GM23338 (cell line): ENCODE results near the gene LDLRAD3. TPM values are rescaled to one million over a fixed set of nuclear protein-coding genes. Genes with fewer than 3 reads are reported as not detected.

ENCODE experiments used
- ATAC-seq: fragments of 200-7000 bp; cut with Tn5 transposase; 3 replicates; pipeline ENCODE4 v1.9.1; 2020
- DNase-seq: peaks from one replicate; pipeline ENCODE4 v3.0.0-alpha.2; 2015; ENCODE audit warnings: low spot score
- H2AFZ ChIP-seq: fragments of 200-600 bp; sonication (generic); 2 replicates; pipeline ENCODE4 v1.8.0; 2016; ENCODE audit warnings: antibody characterized with exemption, mild to moderate bottlenecking, moderate library complexity
- H3F3A ChIP-seq: fragments of 200-600 bp; sonication (generic); replicated peaks from 2 replicates; pipeline ENCODE4 v1.8.0; 2017; ENCODE audit warnings: antibody characterized with exemption, mixed run types, low read depth
- H3K27ac ChIP-seq: fragments of 200-600 bp; sonication (generic); 2 replicates; pipeline ENCODE4 v1.6.1; 2016; ENCODE audit warnings: low read depth
- H3K27me3 ChIP-seq: fragments of 200-600 bp; sonication (generic); 2 replicates; pipeline ENCODE4 v1.8.0; 2016; ENCODE audit warnings: mild to moderate bottlenecking, mixed run types, moderate library complexity; ENCODE audit not compliant: insufficient read depth
- H3K36me3 ChIP-seq: fragments of 200-600 bp; sonication (generic); 2 replicates; pipeline ENCODE4 v1.8.0; 2016; ENCODE audit warnings: mild to moderate bottlenecking; ENCODE audit not compliant: insufficient read depth
- H3K4me1 ChIP-seq: fragments of 200-600 bp; sonication (generic); 2 replicates; pipeline ENCODE4 v1.8.0; 2016; ENCODE audit warnings: mild to moderate bottlenecking, moderate library complexity; ENCODE audit not compliant: insufficient read depth
- H3K4me2 ChIP-seq: fragments of 200-600 bp; sonication (generic); 2 replicates; pipeline ENCODE4 v1.7.1; 2017; ENCODE audit warnings: mixed run types
- H3K4me3 ChIP-seq: fragments of 200-600 bp; sonication (generic); 2 replicates; pipeline ENCODE4 v1.6.1; 2016; ENCODE audit warnings: mixed run types
- H3K79me2 ChIP-seq: fragments of 200-600 bp; sonication (generic); replicated peaks from 2 replicates; pipeline ENCODE4 v1.8.0; 2017; ENCODE audit warnings: mild to moderate bottlenecking; ENCODE audit not compliant: insufficient read depth
- H3K9me2 ChIP-seq: fragments of 200-600 bp; sonication (generic); 2 replicates; pipeline ENCODE4 v1.8.0; 2017; ENCODE audit not compliant: insufficient read depth
- H4K20me1 ChIP-seq: fragments of 200-600 bp; sonication (generic); replicated peaks from 2 replicates; pipeline ENCODE4 v1.8.0; 2017; ENCODE audit warnings: mild to moderate bottlenecking; ENCODE audit not compliant: insufficient read depth
- H3K27ac Mint-ChIP-seq: 2 replicates; pipeline ENCODE4 v1.8.0; 2020; ENCODE audit warnings: inconsistent platforms, mild to moderate bottlenecking, moderate library complexity, mixed read lengths
- H3K27me3 Mint-ChIP-seq: 3 replicates; pipeline ENCODE4 v1.8.0; 2022; ENCODE audit warnings: low read depth, mild to moderate bottlenecking, moderate library complexity, mixed read lengths, inconsistent platforms; ENCODE audit not compliant: insufficient read depth, poor library complexity
- H3K36me3 Mint-ChIP-seq: 3 replicates; pipeline ENCODE4 v1.8.0; 2021; ENCODE audit warnings: low read depth, mild to moderate bottlenecking, inconsistent platforms, moderate library complexity, mixed read lengths
- H3K4me1 Mint-ChIP-seq: 3 replicates; pipeline ENCODE4 v1.8.0; 2020; ENCODE audit warnings: mild to moderate bottlenecking, inconsistent platforms, mixed read lengths
- H3K4me3 Mint-ChIP-seq: 3 replicates; pipeline ENCODE4 v1.8.0; 2021; ENCODE audit warnings: moderate library complexity, mild to moderate bottlenecking, inconsistent platforms, mixed read lengths
- H3K9me3 Mint-ChIP-seq: 3 replicates; pipeline ENCODE4 v1.8.0; 2020; ENCODE audit warnings: moderate library complexity, mild to moderate bottlenecking, inconsistent platforms, mixed read lengths
- CREB1 ChIP-seq: fragments of 250-450 bp; sonication (Bioruptor Pico); IDR thresholded peaks from 2 replicates; pipeline ENCODE4 v1.5.0; 2020; ENCODE audit warnings: low read depth, mild to moderate bottlenecking, moderate library complexity
- EZH2 ChIP-seq: fragments of 200-600 bp; sonication (generic); IDR thresholded peaks from one replicate; pipeline ENCODE4 v1.8.0; 2017; ENCODE audit warnings: antibody characterized with exemption, mild to moderate bottlenecking, low read depth; ENCODE audit not compliant: unreplicated experiment
- EZH2phosphoT487 ChIP-seq: fragments of 200-600 bp; sonication (generic); IDR thresholded peaks from one replicate; pipeline ENCODE4 v1.8.1; 2018; ENCODE audit warnings: antibody characterized with exemption; ENCODE audit not compliant: unreplicated experiment
- JUNB ChIP-seq: IDR thresholded peaks from one replicate; pipeline ENCODE4 v1.6.1; 2016; ENCODE audit warnings: antibody characterized with exemption; ENCODE audit not compliant: unreplicated experiment
- NANOG ChIP-seq: IDR thresholded peaks from 2 replicates; pipeline ENCODE4 v1.6.1; 2016; ENCODE audit warnings: antibody characterized with exemption, borderline replicate concordance
- POLR2AphosphoS5 ChIP-seq: IDR thresholded peaks from 2 replicates; pipeline ENCODE4 v1.6.1; 2016; ENCODE audit warnings: antibody characterized with exemption, low read depth
- STAT1 ChIP-seq: IDR thresholded peaks from one replicate; pipeline ENCODE4 v1.6.1; 2016; ENCODE audit warnings: antibody characterized with exemption; ENCODE audit not compliant: unreplicated experiment
- ZNF114 ChIP-seq: fragments of 250-450 bp; sonication (Bioruptor Pico); IDR thresholded peaks from 2 replicates; pipeline ENCODE4 v1.5.0; 2020; ENCODE audit warnings: mild to moderate bottlenecking, moderate library complexity
- ZNF331 ChIP-seq: fragments of 250-450 bp; sonication (Bioruptor Pico); IDR thresholded peaks from 2 replicates; pipeline ENCODE4 v1.5.0; 2020; ENCODE audit warnings: low read depth, mild to moderate bottlenecking, moderate library complexity
- polyA plus RNA-seq: library from polyadenylated mRNA; unstranded; fragments of >200 nt; fragmentation: Nextera tagmentation; extraction: Ambion mirVana; gene quantifications from 2 replicates; pipeline ENCODE4 v1.2.1, GENCODE V29; 2016
- total RNA-seq: library from RNA; depleted of rRNA; stranded (reverse); fragments of >200 nt; shearing (Covaris generic); gene quantifications from 2 replicates; pipeline ENCODE4 v1.2.3, GENCODE V29; 2014
- TF ChIP-seq, protein P1 (sequence below), 2 experiments: fragments of 200-600 bp in 1 of 2; sonication (generic) in 1 of 2; conservative IDR thresholded peaks; 2 replicates each; pipeline versions ENCODE4 v1.5.1 to v1.6.1; 2016 to 2017; ENCODE audit warnings: antibody characterized with exemption in 2 of 2, low read depth in 2 of 2, mild to moderate bottlenecking in 2 of 2, moderate library complexity in 1 of 2
- TF ChIP-seq, protein P2 (sequence below): fragments of 250-450 bp; sonication (Bioruptor Pico); IDR thresholded peaks from 2 replicates; pipeline ENCODE4 v1.5.0; 2020; ENCODE audit warnings: mild to moderate bottlenecking, moderate library complexity
- TF ChIP-seq, protein P3 (sequence below): IDR thresholded peaks from 2 replicates; pipeline ENCODE4 v1.6.1; 2016; ENCODE audit warnings: antibody characterized with exemption

LDLRAD3 gene
- total and polyA plus RNA-seq, 2 experiments from 2014 or later: 8.5 to 19.4 TPM

DNA sequence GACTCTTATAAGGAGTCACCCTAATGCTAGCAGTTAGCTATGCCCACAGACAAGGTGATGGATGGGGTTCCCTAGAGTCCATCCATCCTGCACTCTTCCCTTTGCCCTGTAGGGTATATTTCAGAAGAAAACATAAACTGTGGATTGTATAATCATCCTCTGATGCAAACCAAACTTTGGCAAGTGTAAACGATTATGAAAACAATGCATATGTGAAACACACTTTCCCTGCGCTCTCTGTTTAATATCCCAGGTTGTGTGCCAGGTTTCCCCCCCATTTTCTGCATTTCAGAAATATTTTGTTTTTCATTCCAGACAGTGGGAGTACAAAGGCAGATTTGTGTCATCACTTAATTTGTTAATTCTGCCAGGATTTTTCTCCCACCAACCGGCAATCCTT, 110.0 kb downstream of the LDLRAD3 start:
- Mint-ChIP-seq H3K27me3 (peaks cover 2% of the 10 kb centered on the region), H3K9me3 (peaks cover 4% of the 10 kb centered on the region; the same call in 2 of the 3 replicates), H3K27ac (no peak overlapping the region), H3K4me3 (no peak overlapping the region), H3K4me1 (peaks cover 32% of the 10 kb centered on the region), H3K36me3 (peaks cover 11% of the 10 kb centered on the region; the same call in 2 of the 3 replicates)
- ATAC-seq (no peak), DNase-seq (no peak)
- H4K20me1 ChIP-seq: no peaks in the 10 kb centered on the region; the same call in 1 of the 2 replicates
- H2AFZ ChIP-seq: no peak overlapping the region
- no peak for TF ChIP-seq ZNF331 (CRISPR knock-in tag)
- H3K9me2 ChIP-seq: peaks cover 8% of the 10 kb centered on the region; the same call in 1 of the 2 replicates
- H3K27me3 ChIP-seq: no peaks in the 10 kb centered on the region
- H3K36me3 ChIP-seq: no peaks in the 10 kb centered on the region; the same call in 1 of the 2 replicates
- no peak overlapping the region for H3K4me2 ChIP-seq
- H3F3A ChIP-seq: no peaks in the 10 kb centered on the region
- H3K79me2 ChIP-seq: peaks cover 32% of the 10 kb centered on the region
- no peak overlapping the region for H3K27ac ChIP-seq
- peaks cover 23% of the 10 kb centered on the region for H3K4me1 ChIP-seq
- no peak overlapping the region for H3K4me3 ChIP-seq

DNA sequence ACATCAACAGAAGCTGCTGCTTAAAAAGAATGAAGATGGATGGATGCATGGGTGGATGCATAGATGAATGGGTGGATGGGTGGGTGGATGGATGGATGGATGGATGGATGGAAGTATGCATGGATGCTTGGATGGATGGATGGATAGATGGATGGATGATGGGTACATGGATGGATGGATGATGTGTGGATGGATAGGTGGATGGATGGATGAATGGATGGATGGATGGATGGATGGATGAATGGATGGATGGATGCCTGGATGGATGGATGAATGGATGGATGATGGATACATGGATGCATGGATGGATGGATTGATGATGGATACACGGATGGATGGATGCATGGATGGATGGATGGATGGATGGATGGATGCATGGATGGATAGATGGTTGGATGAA, 110.8 kb downstream of the LDLRAD3 start:
- peaks cover 9% of the 10 kb centered on the region for H3K9me3 Mint-ChIP-seq
- TF ChIP-seq, protein P1, sequence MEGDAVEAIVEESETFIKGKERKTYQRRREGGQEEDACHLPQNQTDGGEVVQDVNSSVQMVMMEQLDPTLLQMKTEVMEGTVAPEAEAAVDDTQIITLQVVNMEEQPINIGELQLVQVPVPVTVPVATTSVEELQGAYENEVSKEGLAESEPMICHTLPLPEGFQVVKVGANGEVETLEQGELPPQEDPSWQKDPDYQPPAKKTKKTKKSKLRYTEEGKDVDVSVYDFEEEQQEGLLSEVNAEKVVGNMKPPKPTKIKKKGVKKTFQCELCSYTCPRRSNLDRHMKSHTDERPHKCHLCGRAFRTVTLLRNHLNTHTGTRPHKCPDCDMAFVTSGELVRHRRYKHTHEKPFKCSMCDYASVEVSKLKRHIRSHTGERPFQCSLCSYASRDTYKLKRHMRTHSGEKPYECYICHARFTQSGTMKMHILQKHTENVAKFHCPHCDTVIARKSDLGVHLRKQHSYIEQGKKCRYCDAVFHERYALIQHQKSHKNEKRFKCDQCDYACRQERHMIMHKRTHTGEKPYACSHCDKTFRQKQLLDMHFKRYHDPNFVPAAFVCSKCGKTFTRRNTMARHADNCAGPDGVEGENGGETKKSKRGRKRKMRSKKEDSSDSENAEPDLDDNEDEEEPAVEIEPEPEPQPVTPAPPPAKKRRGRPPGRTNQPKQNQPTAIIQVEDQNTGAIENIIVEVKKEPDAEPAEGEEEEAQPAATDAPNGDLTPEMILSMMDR (conservative IDR thresholded peaks at IDR 0.05; ENCODE audit: low read depth in 2 of 2): no peak
- no peak for TF ChIP-seq CREB1
- no peak for TF ChIP-seq ZNF331 (CRISPR knock-in tag)
- no peak for TF ChIP-seq EZH2phosphoT487
- no peak for TF ChIP-seq EZH2
- TF ChIP-seq POLR2AphosphoS5: no peak
- TF ChIP-seq, protein P2, sequence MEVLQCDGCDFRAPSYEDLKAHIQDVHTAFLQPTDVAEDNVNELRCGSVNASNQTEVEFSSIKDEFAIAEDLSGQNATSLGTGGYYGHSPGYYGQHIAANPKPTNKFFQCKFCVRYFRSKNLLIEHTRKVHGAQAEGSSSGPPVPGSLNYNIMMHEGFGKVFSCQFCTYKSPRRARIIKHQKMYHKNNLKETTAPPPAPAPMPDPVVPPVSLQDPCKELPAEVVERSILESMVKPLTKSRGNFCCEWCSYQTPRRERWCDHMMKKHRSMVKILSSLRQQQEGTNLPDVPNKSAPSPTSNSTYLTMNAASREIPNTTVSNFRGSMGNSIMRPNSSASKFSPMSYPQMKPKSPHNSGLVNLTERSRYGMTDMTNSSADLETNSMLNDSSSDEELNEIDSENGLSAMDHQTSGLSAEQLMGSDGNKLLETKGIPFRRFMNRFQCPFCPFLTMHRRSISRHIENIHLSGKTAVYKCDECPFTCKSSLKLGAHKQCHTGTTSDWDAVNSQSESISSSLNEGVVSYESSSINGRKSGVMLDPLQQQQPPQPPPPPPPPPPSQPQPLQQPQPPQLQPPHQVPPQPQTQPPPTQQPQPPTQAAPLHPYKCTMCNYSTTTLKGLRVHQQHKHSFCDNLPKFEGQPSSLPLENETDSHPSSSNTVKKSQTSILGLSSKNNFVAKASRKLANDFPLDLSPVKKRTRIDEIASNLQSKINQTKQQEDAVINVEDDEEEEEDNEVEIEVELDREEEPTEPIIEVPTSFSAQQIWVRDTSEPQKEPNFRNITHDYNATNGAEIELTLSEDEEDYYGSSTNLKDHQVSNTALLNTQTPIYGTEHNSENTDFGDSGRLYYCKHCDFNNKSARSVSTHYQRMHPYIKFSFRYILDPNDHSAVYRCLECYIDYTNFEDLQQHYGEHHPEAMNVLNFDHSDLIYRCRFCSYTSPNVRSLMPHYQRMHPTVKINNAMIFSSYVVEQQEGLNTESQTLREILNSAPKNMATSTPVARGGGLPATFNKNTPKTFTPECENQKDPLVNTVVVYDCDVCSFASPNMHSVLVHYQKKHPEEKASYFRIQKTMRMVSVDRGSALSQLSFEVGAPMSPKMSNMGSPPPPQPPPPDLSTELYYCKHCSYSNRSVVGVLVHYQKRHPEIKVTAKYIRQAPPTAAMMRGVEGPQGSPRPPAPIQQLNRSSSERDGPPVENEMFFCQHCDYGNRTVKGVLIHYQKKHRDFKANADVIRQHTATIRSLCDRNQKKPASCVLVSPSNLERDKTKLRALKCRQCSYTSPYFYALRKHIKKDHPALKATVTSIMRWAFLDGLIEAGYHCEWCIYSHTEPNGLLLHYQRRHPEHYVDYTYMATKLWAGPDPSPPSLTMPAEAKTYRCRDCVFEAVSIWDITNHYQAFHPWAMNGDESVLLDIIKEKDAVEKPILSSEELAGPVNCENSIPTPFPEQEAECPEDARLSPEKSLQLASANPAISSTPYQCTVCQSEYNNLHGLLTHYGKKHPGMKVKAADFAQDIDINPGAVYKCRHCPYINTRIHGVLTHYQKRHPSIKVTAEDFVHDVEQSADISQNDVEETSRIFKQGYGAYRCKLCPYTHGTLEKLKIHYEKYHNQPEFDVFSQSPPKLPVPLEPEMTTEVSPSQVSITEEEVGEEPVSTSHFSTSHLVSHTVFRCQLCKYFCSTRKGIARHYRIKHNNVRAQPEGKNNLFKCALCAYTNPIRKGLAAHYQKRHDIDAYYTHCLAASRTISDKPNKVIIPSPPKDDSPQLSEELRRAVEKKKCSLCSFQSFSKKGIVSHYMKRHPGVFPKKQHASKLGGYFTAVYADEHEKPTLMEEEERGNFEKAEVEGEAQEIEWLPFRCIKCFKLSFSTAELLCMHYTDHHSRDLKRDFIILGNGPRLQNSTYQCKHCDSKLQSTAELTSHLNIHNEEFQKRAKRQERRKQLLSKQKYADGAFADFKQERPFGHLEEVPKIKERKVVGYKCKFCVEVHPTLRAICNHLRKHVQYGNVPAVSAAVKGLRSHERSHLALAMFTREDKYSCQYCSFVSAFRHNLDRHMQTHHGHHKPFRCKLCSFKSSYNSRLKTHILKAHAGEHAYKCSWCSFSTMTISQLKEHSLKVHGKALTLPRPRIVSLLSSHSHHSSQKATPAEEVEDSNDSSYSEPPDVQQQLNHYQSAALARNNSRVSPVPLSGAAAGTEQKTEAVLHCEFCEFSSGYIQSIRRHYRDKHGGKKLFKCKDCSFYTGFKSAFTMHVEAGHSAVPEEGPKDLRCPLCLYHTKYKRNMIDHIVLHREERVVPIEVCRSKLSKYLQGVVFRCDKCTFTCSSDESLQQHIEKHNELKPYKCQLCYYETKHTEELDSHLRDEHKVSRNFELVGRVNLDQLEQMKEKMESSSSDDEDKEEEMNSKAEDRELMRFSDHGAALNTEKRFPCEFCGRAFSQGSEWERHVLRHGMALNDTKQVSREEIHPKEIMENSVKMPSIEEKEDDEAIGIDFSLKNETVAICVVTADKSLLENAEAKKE (CRISPR knock-in tag): no peak
- no peak for TF ChIP-seq ZNF114 (CRISPR knock-in tag)
- no peak for TF ChIP-seq STAT1
- TF ChIP-seq, protein P3, sequence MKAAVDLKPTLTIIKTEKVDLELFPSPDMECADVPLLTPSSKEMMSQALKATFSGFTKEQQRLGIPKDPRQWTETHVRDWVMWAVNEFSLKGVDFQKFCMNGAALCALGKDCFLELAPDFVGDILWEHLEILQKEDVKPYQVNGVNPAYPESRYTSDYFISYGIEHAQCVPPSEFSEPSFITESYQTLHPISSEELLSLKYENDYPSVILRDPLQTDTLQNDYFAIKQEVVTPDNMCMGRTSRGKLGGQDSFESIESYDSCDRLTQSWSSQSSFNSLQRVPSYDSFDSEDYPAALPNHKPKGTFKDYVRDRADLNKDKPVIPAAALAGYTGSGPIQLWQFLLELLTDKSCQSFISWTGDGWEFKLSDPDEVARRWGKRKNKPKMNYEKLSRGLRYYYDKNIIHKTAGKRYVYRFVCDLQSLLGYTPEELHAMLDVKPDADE: no peak
- TF ChIP-seq NANOG: no peak
- no peak for TF ChIP-seq JUNB

More for the DNA sequence above, 110.8 kb downstream of the LDLRAD3 start:
- H3K27ac Mint-ChIP-seq: no peak overlapping the region
- Histone ChIP-seq H3K27me3 (no peaks in the 10 kb centered on the region), H3K27ac (no peak overlapping the region), H3F3A (no peaks in the 10 kb centered on the region), H3K4me3 (no peak overlapping the region), H3K79me2 (peaks cover 32% of the 10 kb centered on the region), H3K4me2 (no peak overlapping the region), H3K4me1 (peaks cover 22% of the 10 kb centered on the region), H4K20me1 (no peaks in the 10 kb centered on the region; the same call in 1 of the 2 replicates), H3K36me3 (no peaks in the 10 kb centered on the region; the same call in 1 of the 2 replicates), H2AFZ (no peak overlapping the region), H3K9me2 (peaks cover 8% of the 10 kb centered on the region; the same call in 1 of the 2 replicates)
- H3K27me3 Mint-ChIP-seq: peaks cover 2% of the 10 kb centered on the region
- DNase-seq (no peak), ATAC-seq (no peak)
- no peak overlapping the region for H3K4me3 Mint-ChIP-seq
- H3K4me1 Mint-ChIP-seq: peaks cover 24% of the 10 kb centered on the region
- H3K36me3 Mint-ChIP-seq: peaks cover 18% of the 10 kb centered on the region
